H1 (cell line): ENCODE measurements around the gene UTP14A.
"Not testable (repeated sequence)": the region's sequence is repeated elsewhere in the genome, so short reads cannot be mapped to it uniquely, and the experiment has no call there.

Experiments
- EZH2 ChIP-seq: fragments of 200-600 bp; sonication (generic); IDR thresholded peaks from 2 replicates; pipeline ENCODE4 v1.7.1; 2012; ENCODE audit warnings: low read depth, mild to moderate bottlenecking, moderate library complexity, low read length, inconsistent platforms; ENCODE audit not compliant: severe bottlenecking
- POLR2AphosphoS5 ChIP-seq: IDR thresholded peaks from 2 replicates; pipeline ENCODE4 v1.6.1; 2011; ENCODE audit warnings: low read depth, low read length
- SRF ChIP-seq: IDR thresholded peaks from 2 replicates; pipeline ENCODE4 v1.6.1; 2011; ENCODE audit warnings: mild to moderate bottlenecking, low read depth, low read length, moderate library complexity
- TCF12 ChIP-seq: IDR thresholded peaks from 2 replicates; pipeline ENCODE4 v1.6.1; 2011; ENCODE audit warnings: low read depth, mild to moderate bottlenecking, low read length

GRCh38 chrX:129866321-129866720, 39.6 kb upstream of the UTP14A start:
- not testable (repeated sequence) for TF ChIP-seq POLR2AphosphoS5, EZH2, SRF, TCF12
